ENCODE results near the gene MFSD12.
A peak's percentile ranks its signal among the peaks of the same experiment; 100 is the strongest.

The MFSD12 gene

DNA sequence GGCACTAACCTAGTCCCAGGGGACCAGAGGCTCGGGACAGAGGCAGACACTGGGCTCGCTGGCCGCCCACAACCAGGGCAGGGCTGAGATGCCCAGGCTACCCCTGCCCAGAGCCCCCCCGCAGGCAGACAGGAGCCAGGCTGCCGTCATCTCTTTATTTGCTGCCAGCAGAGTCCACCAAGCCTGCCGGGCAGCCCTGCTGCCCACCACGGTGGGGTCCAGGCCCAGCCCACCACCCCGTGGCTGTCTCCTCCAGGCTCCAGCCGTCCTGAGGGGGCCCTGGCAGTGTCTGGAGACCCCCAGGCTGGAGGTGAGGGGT lies 13.4 kb downstream of the MFSD12 start:
- H3K27me3 ChIP-seq (ENCODE audit: insufficient read depth, low read length) = no peaks in the 10 kb centered on the region
- H3K9me3 ChIP-seq (ENCODE audit: insufficient read depth, low read depth, low read length) = no peaks in the 10 kb centered on the region
- H3K4me1 ChIP-seq (ENCODE audit: insufficient read depth, low read length) = no peaks in the 10 kb centered on the region
- H3K27ac ChIP-seq (ENCODE audit: low read depth, low read length) = no peak overlapping the region
- WGBS = 94% methylated on average over 9 of the region's 9 CpGs
- H3K4me3 ChIP-seq (ENCODE audit: low read length) = no peak overlapping the region
- H3K9ac ChIP-seq (ENCODE audit: low read depth, low read length) = no peak overlapping the region
- H3K36me3 ChIP-seq (ENCODE audit: insufficient read depth, low read length) = peaks cover 17% of the 10 kb centered on the region

GRCh38 chr19:3543150-3544057 lies 14.0 kb downstream of the MFSD12 start:
- Histone ChIP-seq H3K4me3 (ENCODE audit: low read length) (no peak overlapping the region), H3K36me3 (ENCODE audit: insufficient read depth, low read length) (peaks cover 17% of the 10 kb centered on the region), H3K4me1 (ENCODE audit: insufficient read depth, low read length) (no peaks in the 10 kb centered on the region), H3K9me3 (ENCODE audit: insufficient read depth, low read depth, low read length) (no peaks in the 10 kb centered on the region), H3K9ac (ENCODE audit: low read depth, low read length) (no peak overlapping the region), H3K27ac (ENCODE audit: low read depth, low read length) (no peak overlapping the region), H3K27me3 (ENCODE audit: insufficient read depth, low read length) (no peaks in the 10 kb centered on the region)
- WGBS = 95% methylated on average over 47 of the region's 47 CpGs

DNA sequence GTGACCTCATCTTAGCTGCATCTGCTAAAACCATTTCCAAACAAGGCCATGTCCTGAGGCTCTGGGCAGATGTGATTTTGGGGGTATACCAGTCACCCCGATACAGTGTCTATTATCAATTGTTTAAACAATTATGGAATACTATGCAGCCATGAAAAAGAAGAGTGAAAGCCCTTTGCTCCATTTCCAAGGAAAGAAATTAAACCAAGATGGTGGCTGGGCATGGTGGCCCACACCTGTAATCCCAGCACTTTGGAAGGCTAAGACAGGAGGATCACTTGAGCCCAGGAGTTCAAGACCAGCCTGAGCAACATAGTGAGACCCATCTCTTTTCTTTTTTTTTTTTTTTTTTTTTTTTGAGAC lies 17.6 kb downstream of the MFSD12 start:
- Histone ChIP-seq H3K27ac (ENCODE audit: low read depth, low read length) (no peak overlapping the region), H3K9ac (ENCODE audit: low read depth, low read length) (no peak overlapping the region), H3K36me3 (ENCODE audit: insufficient read depth, low read length) (peaks cover 23% of the 10 kb centered on the region), H3K9me3 (ENCODE audit: insufficient read depth, low read depth, low read length) (no peaks in the 10 kb centered on the region), H3K4me3 (ENCODE audit: low read length) (no peak overlapping the region), H3K27me3 (ENCODE audit: insufficient read depth, low read length) (no peaks in the 10 kb centered on the region), H3K4me1 (ENCODE audit: insufficient read depth, low read length) (no peaks in the 10 kb centered on the region)
- WGBS = no CpG with 5 or more reads among the region's 1 CpG

- no peak within 1 kb of the TSS for H3K4me3 ChIP-seq (ENCODE audit: low read length)
- H3K9me3 ChIP-seq (ENCODE audit: insufficient read depth, low read depth, low read length) = no peaks in the 10 kb centered on the region
- peak within 1 kb of the TSS; percentile 25; the same call in 1 of the 2 replicates for H3K27ac ChIP-seq (ENCODE audit: low read depth, low read length)
- H3K4me1 ChIP-seq (ENCODE audit: insufficient read depth, low read length) = no peaks in the 10 kb centered on the region
- H3K36me3 ChIP-seq (ENCODE audit: insufficient read depth, low read length) = peaks cover 25% of the 10 kb centered on the region
- H3K9ac ChIP-seq (ENCODE audit: low read depth, low read length) = no peak within 1 kb of the TSS
- no peaks in the 10 kb centered on the region for H3K27me3 ChIP-seq (ENCODE audit: insufficient read depth, low read length)
- 76% methylated on average over 28 of the region's 28 CpGs for WGBS
These were observed 18.2 kb downstream of the MFSD12 start, which contains the start of gene TEKTIP1 for GRCh38 chr19:3538965-3539755. Gene TEKTIP1 (plus strand): TSS chr19:3539174. CDS start chr19:3539178, 4 bp downstream.

DNA sequence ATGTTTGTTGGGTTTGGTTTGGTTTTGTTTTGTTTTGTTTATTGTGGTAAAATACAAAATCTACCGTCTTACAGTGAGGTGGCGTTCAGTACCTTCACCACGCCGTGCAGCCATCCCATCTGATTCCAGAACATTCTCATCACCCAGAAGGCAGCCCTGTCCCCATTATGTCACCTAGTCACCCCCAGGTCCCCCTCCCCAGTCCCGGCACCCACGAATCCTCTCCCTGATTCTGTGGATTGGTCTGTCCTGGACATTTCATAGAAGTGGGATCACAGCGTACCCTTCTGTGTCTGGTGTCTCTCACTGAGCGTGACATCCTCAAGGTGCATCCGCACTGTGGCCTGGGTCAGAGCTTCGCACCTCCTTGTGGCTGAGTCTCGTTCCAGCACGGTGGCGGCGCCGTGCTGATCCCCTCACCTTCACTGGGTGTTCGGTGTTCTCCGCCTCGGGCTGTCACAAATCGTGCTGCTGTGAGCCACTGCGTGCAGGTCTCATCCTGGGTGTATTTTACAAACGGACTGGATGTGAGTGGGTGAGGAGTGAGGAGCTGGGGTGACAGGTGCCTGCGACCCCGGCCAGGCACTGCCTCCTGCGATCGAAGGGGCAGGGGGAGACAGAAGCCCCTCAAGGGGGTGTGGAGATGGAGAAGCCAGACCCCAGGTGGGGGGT lies 19.0 kb downstream of the MFSD12 start:
- Histone ChIP-seq H3K9me3 (ENCODE audit: insufficient read depth, low read depth, low read length) (no peaks in the 10 kb centered on the region), H3K9ac (ENCODE audit: low read depth, low read length) (no peak overlapping the region), H3K36me3 (ENCODE audit: insufficient read depth, low read length) (peaks cover 30% of the 10 kb centered on the region), H3K27ac (ENCODE audit: low read depth, low read length) (no peak overlapping the region), H3K4me3 (ENCODE audit: low read length) (no peak overlapping the region), H3K4me1 (ENCODE audit: insufficient read depth, low read length) (no peaks in the 10 kb centered on the region), H3K27me3 (ENCODE audit: insufficient read depth, low read length) (no peaks in the 10 kb centered on the region)
- WGBS = 93% methylated on average over 25 of the region's 25 CpGs

GRCh38 chr19:3537438-3538240 lies 19.7 kb downstream of the MFSD12 start:
- H3K36me3 ChIP-seq (ENCODE audit: insufficient read depth, low read length) = peaks cover 37% of the 10 kb centered on the region
- H3K27me3 ChIP-seq (ENCODE audit: insufficient read depth, low read length) = no peaks in the 10 kb centered on the region
- H3K27ac ChIP-seq (ENCODE audit: low read depth, low read length) = no peak overlapping the region
- no peaks in the 10 kb centered on the region for H3K9me3 ChIP-seq (ENCODE audit: insufficient read depth, low read depth, low read length)
- H3K4me1 ChIP-seq (ENCODE audit: insufficient read depth, low read length) = no peaks in the 10 kb centered on the region
- no peak overlapping the region for H3K4me3 ChIP-seq (ENCODE audit: low read length)
- WGBS = 92% methylated on average over 22 of the region's 22 CpGs
- no peak overlapping the region for H3K9ac ChIP-seq (ENCODE audit: low read depth, low read length)

- H3K9ac ChIP-seq (ENCODE audit: low read depth, low read length) = no peak overlapping the region
- H3K9me3 ChIP-seq (ENCODE audit: insufficient read depth, low read depth, low read length) = no peaks in the 10 kb centered on the region
- 89% methylated on average over 13 of the region's 13 CpGs for WGBS
- H3K4me3 ChIP-seq (ENCODE audit: low read length) = no peak overlapping the region
- no peaks in the 10 kb centered on the region for H3K4me1 ChIP-seq (ENCODE audit: insufficient read depth, low read length)
- H3K27ac ChIP-seq (ENCODE audit: low read depth, low read length) = no peak overlapping the region
- H3K27me3 ChIP-seq (ENCODE audit: insufficient read depth, low read length) = no peaks in the 10 kb centered on the region
- peaks cover 41% of the 10 kb centered on the region for H3K36me3 ChIP-seq (ENCODE audit: insufficient read depth, low read length)
These were observed 20.3 kb downstream of the MFSD12 start for GRCh38 chr19:3537101-3537437.

GRCh38 chr19:3536429-3537100 lies 20.8 kb downstream of the MFSD12 start:
- Histone ChIP-seq H3K4me1 (ENCODE audit: insufficient read depth, low read length) (no peaks in the 10 kb centered on the region), H3K9ac (ENCODE audit: low read depth, low read length) (no peak overlapping the region), H3K27ac (ENCODE audit: low read depth, low read length) (no peak overlapping the region), H3K4me3 (ENCODE audit: low read length) (no peak overlapping the region), H3K36me3 (ENCODE audit: insufficient read depth, low read length) (peaks cover 44% of the 10 kb centered on the region), H3K27me3 (ENCODE audit: insufficient read depth, low read length) (no peaks in the 10 kb centered on the region), H3K9me3 (ENCODE audit: insufficient read depth, low read depth, low read length) (no peaks in the 10 kb centered on the region)
- WGBS = 93% methylated on average over 27 of the region's 27 CpGs

DNA sequence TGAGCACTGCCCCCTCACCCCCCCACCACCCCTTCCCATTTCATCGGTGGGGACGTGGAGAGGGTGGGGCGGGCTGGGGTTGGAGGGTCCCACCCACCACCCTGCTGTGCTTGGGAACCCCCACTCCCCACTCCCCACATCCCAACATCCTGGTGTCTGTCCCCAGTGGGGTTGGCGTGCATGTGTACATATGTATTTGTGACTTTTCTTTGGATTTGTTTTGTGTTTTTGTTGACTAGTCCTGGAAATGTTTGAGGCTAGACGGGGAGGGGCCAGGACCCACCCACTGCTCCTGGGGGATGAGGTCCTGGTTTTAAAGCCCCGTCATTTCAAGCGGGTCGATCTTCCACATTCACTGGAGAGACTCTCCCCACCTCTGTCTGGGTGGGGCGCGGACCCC lies 21.4 kb downstream of the MFSD12 start:
- Histone ChIP-seq H3K4me3 (ENCODE audit: low read length) (no peak overlapping the region), H3K4me1 (ENCODE audit: insufficient read depth, low read length) (no peaks in the 10 kb centered on the region), H3K36me3 (ENCODE audit: insufficient read depth, low read length) (peaks cover 50% of the 10 kb centered on the region), H3K9me3 (ENCODE audit: insufficient read depth, low read depth, low read length) (no peaks in the 10 kb centered on the region), H3K9ac (ENCODE audit: low read depth, low read length) (no peak overlapping the region), H3K27me3 (ENCODE audit: insufficient read depth, low read length) (no peaks in the 10 kb centered on the region), H3K27ac (ENCODE audit: low read depth, low read length) (no peak overlapping the region)
- 93% methylated on average over 8 of the region's 10 CpGs for WGBS

GRCh38 chr19:3535563-3535965 lies 21.8 kb downstream of the MFSD12 start:
- Histone ChIP-seq H3K27me3 (ENCODE audit: insufficient read depth, low read length) (no peaks in the 10 kb centered on the region), H3K36me3 (ENCODE audit: insufficient read depth, low read length) (peaks cover 54% of the 10 kb centered on the region), H3K9me3 (ENCODE audit: insufficient read depth, low read depth, low read length) (no peaks in the 10 kb centered on the region), H3K4me1 (ENCODE audit: insufficient read depth, low read length) (no peaks in the 10 kb centered on the region), H3K4me3 (ENCODE audit: low read length) (no peak overlapping the region), H3K27ac (ENCODE audit: low read depth, low read length) (no peak overlapping the region), H3K9ac (ENCODE audit: low read depth, low read length) (no peak overlapping the region)
- 95% methylated on average over 14 of the region's 14 CpGs for WGBS
